Measurements from ENCODE around the gene CLCN7.
A peak's percentile ranks its signal among the peaks of the same experiment; 100 is the strongest.

The CLCN7 gene

GRCh38 chr16:1424028-1424427, 50.8 kb downstream of the CLCN7 start:
- TF ChIP-seq CTCF (conservative IDR thresholded peaks at IDR 0.05; ENCODE audit: low read depth, low read length): no peak
- no peak for DNase-seq (ENCODE audit: low read depth)
- H3K4me3 ChIP-seq (ENCODE audit: low read depth, low read length): no peak overlapping the region

- no peak overlapping the region for H3K4me3 ChIP-seq (ENCODE audit: low read depth, low read length)
- no peak for DNase-seq (ENCODE audit: low read depth)
- TF ChIP-seq CTCF (conservative IDR thresholded peaks at IDR 0.05; ENCODE audit: low read depth, low read length): no peak
Observed at GRCh38 chr16:1422076-1422475, 52.8 kb downstream of the CLCN7 start.

GRCh38 chr16:1420111-1420539, 54.7 kb downstream of the CLCN7 start:
- no peak for TF ChIP-seq CTCF (conservative IDR thresholded peaks at IDR 0.05; ENCODE audit: low read depth, low read length)
- DNase-seq (ENCODE audit: low read depth): no peak
- peak overlapping the region; percentile 96 for H3K4me3 ChIP-seq (ENCODE audit: low read depth, low read length)

- no peak overlapping the region for H3K4me3 ChIP-seq (ENCODE audit: low read depth, low read length)
- no peak for DNase-seq (ENCODE audit: low read depth)
Observed at GRCh38 chr16:1416521-1416941, 58.3 kb downstream of the CLCN7 start.

GRCh38 chr16:1414532-1415260, 60.1 kb downstream of the CLCN7 start, which contains the start of gene UNKL:
Gene UNKL, minus strand, starts transcription at chr16:1414704. Its CDS starts 13 bp downstream, at chr16:1414691.
- no peak for TF ChIP-seq CTCF (conservative IDR thresholded peaks at IDR 0.05; ENCODE audit: low read depth, low read length)
- DNase-seq (ENCODE audit: low read depth): peak; percentile 59
- peak within 1 kb of the TSS; percentile 83 for H3K4me3 ChIP-seq (ENCODE audit: low read depth, low read length)

More at GRCh38 chr16:1416521-1416941, 58.3 kb downstream of the CLCN7 start:
- no peak for TF ChIP-seq CTCF (conservative IDR thresholded peaks at IDR 0.05; ENCODE audit: low read depth, low read length)

GRCh38 chr16:1413684-1414531, 60.9 kb downstream of the CLCN7 start:
- DNase-seq (ENCODE audit: low read depth): peak; percentile 61
- H3K4me3 ChIP-seq (ENCODE audit: low read depth, low read length): peak overlapping the region; percentile 83
- peak; percentile 64 for TF ChIP-seq CTCF (conservative IDR thresholded peaks at IDR 0.05; ENCODE audit: low read depth, low read length)
